SK-N-SH treated with all-trans-retinoic acid at 6 μM for 48 hours (cell line): ENCODE measurements around the gene MYL2.
A peak's percentile ranks its signal among the peaks of the same experiment; 100 is the strongest.

Experiments used
- ATAC-seq: fragments of 200-7000 bp; cut with Tn5 transposase; 3 replicates; pipeline ENCODE4 v1.9.1; 2020; ENCODE audit warnings: mild to moderate bottlenecking, moderate library complexity
- ARNTL ChIP-seq: fragments of 450-650 bp; formaldehyde crosslinking; IDR thresholded peaks from 2 replicates; pipeline ENCODE4 v1.5.0; 2020; ENCODE audit warnings: low read depth, mild to moderate bottlenecking, moderate library complexity, borderline replicate concordance
- BACH2 ChIP-seq: fragments of 250-450 bp; sonication (Bioruptor Pico); IDR thresholded peaks from 2 replicates; pipeline ENCODE4 v1.9.0; 2021; ENCODE audit warnings: mild to moderate bottlenecking, borderline replicate concordance
- CREB5 ChIP-seq: fragments of 250-450 bp; sonication (Bioruptor Pico); IDR thresholded peaks from 2 replicates; pipeline ENCODE4 v1.5.1; 2020; ENCODE audit warnings: low read depth, mild to moderate bottlenecking, moderate library complexity
- CSDC2 ChIP-seq: fragments of 250-450 bp; sonication (Bioruptor Pico); IDR thresholded peaks from 2 replicates; pipeline ENCODE4 v1.5.0; 2020; ENCODE audit warnings: mild to moderate bottlenecking, moderate library complexity
- CSRNP3 ChIP-seq: fragments of 250-450 bp; sonication (Bioruptor Pico); IDR thresholded peaks from 2 replicates; pipeline ENCODE4 v1.5.1; 2021; ENCODE audit warnings: mild to moderate bottlenecking, moderate library complexity
- ESRRG ChIP-seq: fragments of 250-450 bp; sonication (Bioruptor Pico); IDR thresholded peaks from 2 replicates; pipeline ENCODE4 v1.6.1; 2021; ENCODE audit warnings: mild to moderate bottlenecking
- GLIS3 ChIP-seq: fragments of 250-450 bp; sonication (Bioruptor Pico); IDR thresholded peaks from 2 replicates; pipeline ENCODE4 v1.5.0; 2020; ENCODE audit warnings: mild to moderate bottlenecking, moderate library complexity
- ISL1 ChIP-seq: fragments of 250-450 bp; sonication (Bioruptor Pico); IDR thresholded peaks from 2 replicates; pipeline ENCODE4 v2.1.2; 2022; ENCODE audit warnings: mild to moderate bottlenecking, moderate library complexity
- PATZ1 ChIP-seq: fragments of 250-450 bp; sonication (Bioruptor Pico); IDR thresholded peaks from 2 replicates; pipeline ENCODE4 v1.8.0; 2020; ENCODE audit warnings: mild to moderate bottlenecking, moderate library complexity, borderline replicate concordance
- POU6F1 ChIP-seq: fragments of 250-450 bp; sonication (Bioruptor Pico); IDR thresholded peaks from 2 replicates; pipeline ENCODE4 v1.8.0; 2021; ENCODE audit warnings: low read depth, mild to moderate bottlenecking, moderate library complexity, borderline replicate concordance
- PPARA ChIP-seq: fragments of 250-450 bp; sonication (Bioruptor Pico); IDR thresholded peaks from 2 replicates; pipeline ENCODE4 v1.5.0; 2020; ENCODE audit warnings: mild to moderate bottlenecking, borderline replicate concordance
- RARB ChIP-seq: fragments of 250-450 bp; sonication (Bioruptor Pico); IDR thresholded peaks from 2 replicates; pipeline ENCODE4 v1.8.0; 2021; ENCODE audit warnings: mild to moderate bottlenecking, moderate library complexity
- TCF4 ChIP-seq: fragments of 250-450 bp; sonication (Bioruptor Pico); IDR thresholded peaks from 2 replicates; pipeline ENCODE4 v1.8.0; 2021; ENCODE audit warnings: mild to moderate bottlenecking, moderate library complexity, borderline replicate concordance
- TSHZ2 ChIP-seq: fragments of 250-450 bp; sonication (Bioruptor Pico); IDR thresholded peaks from 2 replicates; pipeline ENCODE4 v1.5.0; 2020; ENCODE audit warnings: mild to moderate bottlenecking, moderate library complexity
- ZC3H10 ChIP-seq: fragments of 250-450 bp; sonication (Bioruptor Pico); IDR thresholded peaks from 2 replicates; pipeline ENCODE4 v1.5.1; 2021; ENCODE audit warnings: mild to moderate bottlenecking, moderate library complexity
- ZFP30 ChIP-seq: fragments of 450-650 bp; formaldehyde crosslinking; IDR thresholded peaks from 2 replicates; pipeline ENCODE4 v1.5.0; 2022; ENCODE audit warnings: mild to moderate bottlenecking, moderate library complexity
- ZNF565 ChIP-seq: fragments of 450-650 bp; formaldehyde crosslinking; conservative IDR thresholded peaks from 2 replicates; pipeline ENCODE4 v1.5.0; 2020; ENCODE audit warnings: low read depth, mild to moderate bottlenecking, moderate library complexity
- ZNF70 ChIP-seq: fragments of 450-650 bp; formaldehyde crosslinking; IDR thresholded peaks from 2 replicates; pipeline ENCODE4 v1.5.0; 2020; ENCODE audit warnings: mild to moderate bottlenecking, moderate library complexity
- ZNF8 ChIP-seq: fragments of 450-650 bp; formaldehyde crosslinking; IDR thresholded peaks from 2 replicates; pipeline ENCODE4 v1.5.0; 2020; ENCODE audit warnings: mild to moderate bottlenecking, moderate library complexity

MYL2 gene

GRCh38 chr12:110907583-110907982 is 12.8 kb downstream of the MYL2 start:
- TF ChIP-seq ZNF8 (CRISPR knock-in tag) (no peak), CSDC2 (CRISPR knock-in tag) (no peak), TCF4 (CRISPR knock-in tag) (no peak), ZFP30 (CRISPR knock-in tag) (no peak), PATZ1 (no peak), POU6F1 (no peak)
- no peak; the same call in 2 of the 3 replicates for ATAC-seq

GRCh38 chr12:110906985-110907384 is 13.4 kb downstream of the MYL2 start:
- TF ChIP-seq ESRRG (no peak), CSRNP3 (CRISPR knock-in tag) (no peak), ZC3H10 (CRISPR knock-in tag) (no peak), GLIS3 (CRISPR knock-in tag) (no peak), PATZ1 (no peak), ZNF565 (CRISPR knock-in tag) (no peak)
- ATAC-seq, result peak; percentile 31; the same call in 2 of the 3 replicates

- no peak for ATAC-seq
- TF ChIP-seq CSDC2 (CRISPR knock-in tag), result no peak
- no peak for TF ChIP-seq CREB5 (CRISPR knock-in tag)
- TF ChIP-seq ISL1 (CRISPR knock-in tag), result no peak
- TF ChIP-seq ZFP30 (CRISPR knock-in tag), result no peak
Observed at GRCh38 chr12:110906516-110906915, 13.9 kb downstream of the MYL2 start.

GRCh38 chr12:110906083-110906482 is 14.3 kb downstream of the MYL2 start:
- no peak for ATAC-seq
- TF ChIP-seq ARNTL (CRISPR knock-in tag), result no peak
- no peak for TF ChIP-seq PPARA
- no peak for TF ChIP-seq ZNF70 (CRISPR knock-in tag)
- no peak for TF ChIP-seq RARB (CRISPR knock-in tag)
- TF ChIP-seq CREB5 (CRISPR knock-in tag), result no peak
- TF ChIP-seq TSHZ2, result no peak
- TF ChIP-seq ZFP30 (CRISPR knock-in tag), result no peak
- no peak for TF ChIP-seq ZC3H10 (CRISPR knock-in tag)
- TF ChIP-seq TCF4 (CRISPR knock-in tag), result no peak
- no peak for TF ChIP-seq ZNF565 (CRISPR knock-in tag)
- TF ChIP-seq CSRNP3 (CRISPR knock-in tag), result no peak
- TF ChIP-seq BACH2 (CRISPR knock-in tag), result no peak
- TF ChIP-seq PATZ1, result no peak
